ENCODE results near the gene GPX4.

DNA sequence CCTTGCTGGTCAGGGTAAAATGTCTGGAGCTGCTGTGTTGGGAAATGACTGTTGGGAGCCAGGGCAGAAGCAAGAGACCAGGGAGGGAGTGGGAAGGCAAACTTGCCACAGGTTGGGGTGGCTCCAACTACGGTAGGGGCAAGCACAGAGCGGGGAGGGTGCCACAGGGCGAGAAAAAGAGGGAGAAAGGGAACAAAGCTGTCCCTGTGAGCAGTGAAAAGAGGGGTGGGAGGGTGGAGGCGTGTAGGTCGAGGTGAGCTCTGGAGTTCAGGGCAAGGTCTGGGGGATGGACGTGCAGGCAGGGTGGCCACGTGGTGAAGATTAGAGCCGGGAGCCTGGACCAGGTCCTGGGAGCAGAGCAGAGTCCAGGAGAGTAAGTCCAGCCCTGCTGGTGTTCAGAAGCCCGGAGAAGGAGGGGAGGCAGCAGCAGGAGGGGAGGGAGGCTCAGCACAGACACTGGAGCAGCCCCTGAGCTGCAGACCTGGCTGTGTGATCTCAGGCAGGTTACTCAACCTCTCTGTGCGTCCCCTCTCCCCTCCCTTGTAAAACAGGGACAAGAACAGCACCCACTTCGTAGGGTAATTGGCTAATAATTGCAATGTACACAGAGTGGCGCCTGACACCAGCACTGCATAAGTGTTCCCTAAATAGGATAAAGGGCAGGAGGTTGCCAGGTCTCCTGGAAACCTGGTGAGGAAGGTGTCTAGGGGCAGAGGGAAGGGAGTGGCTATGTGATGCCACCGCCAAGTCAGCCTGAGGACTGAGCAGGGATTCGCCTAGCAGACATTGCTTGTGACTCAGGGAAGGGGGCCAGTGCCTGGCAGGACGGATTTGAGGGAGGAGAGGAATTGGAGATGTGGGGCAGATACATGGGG, 5.4 kb upstream of the GPX4 start:
- TF ChIP-seq TAF1 (IDR thresholded peaks at IDR 0.05; ENCODE audit: control insufficient read depth, extremely low read depth, insufficient read depth, low read length, severe bottlenecking) (no peak), POLR2AphosphoS5 (IDR thresholded peaks at IDR 0.05; ENCODE audit: control insufficient read depth, insufficient read depth, low read depth, low read length) (no peak), ZBED1 (IDR thresholded peaks at IDR 0.05) (no peak), TCF7 (IDR thresholded peaks at IDR 0.05; ENCODE audit: borderline replicate concordance) (no peak), ILF3 (IDR thresholded peaks at IDR 0.05; ENCODE audit: borderline replicate concordance) (no peak), EZH2 (IDR thresholded peaks at IDR 0.05; ENCODE audit: borderline replicate concordance, low read depth, low read length) (no peak), RAD21 (CRISPR knock-in tag; conservative IDR thresholded peaks at IDR 0.05 in 1 of 2, IDR thresholded peaks at IDR 0.05 in 1 of 2) (no peak)
- TF ChIP-seq, protein P1, sequence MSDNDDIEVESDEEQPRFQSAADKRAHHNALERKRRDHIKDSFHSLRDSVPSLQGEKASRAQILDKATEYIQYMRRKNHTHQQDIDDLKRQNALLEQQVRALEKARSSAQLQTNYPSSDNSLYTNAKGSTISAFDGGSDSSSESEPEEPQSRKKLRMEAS (CRISPR knock-in tag; IDR thresholded peaks at IDR 0.05) = no peak
